NCI-H2081 treated with DMSO at 0.1 percent for 48 hours (cell line): Measurements from ENCODE around the gene LLGL2.

Source experiments
- DNase-seq: peaks from one replicate; lab custom pipeline; 2025; lab: John Stamatoyannopoulos, UW

LLGL2 gene

DNA sequence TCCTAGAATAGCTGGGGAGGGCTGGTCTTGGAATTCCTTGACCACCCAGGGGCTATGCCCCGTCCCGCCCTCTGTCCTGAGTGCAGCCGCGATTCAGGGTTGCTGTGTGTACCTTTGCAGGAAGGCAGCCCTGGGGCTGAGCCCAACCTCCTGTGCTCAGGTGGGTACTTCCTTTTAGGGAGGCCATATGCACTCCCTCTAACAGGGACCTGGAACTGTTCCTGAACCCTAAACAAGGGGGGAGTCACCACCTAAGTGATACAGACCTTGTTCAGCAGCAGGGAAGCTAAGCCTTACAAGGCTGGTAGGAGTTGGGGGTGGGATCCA, 24.6 kb downstream of the LLGL2 start:
- no peak for DNase-seq

DNA sequence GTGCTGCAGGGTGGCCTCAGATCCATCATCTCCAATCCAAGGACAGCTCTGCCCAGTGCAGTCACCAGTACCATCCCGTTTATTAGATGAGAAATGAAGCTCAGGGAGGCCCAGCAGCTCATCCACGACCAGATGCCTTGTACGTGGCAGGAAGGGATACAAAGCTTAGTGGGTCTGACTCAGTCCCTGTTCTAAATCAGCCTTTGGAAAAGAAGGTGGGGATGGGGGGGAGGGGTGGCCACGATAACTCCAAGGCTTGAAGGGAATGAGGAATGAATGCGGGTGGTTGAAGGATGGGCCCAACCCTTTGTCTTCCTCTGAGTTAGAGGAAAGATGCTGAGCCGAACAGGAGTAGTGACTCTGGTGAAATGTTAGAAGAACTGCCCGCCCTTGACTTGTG, 25.8 kb downstream of the LLGL2 start:
- no peak for DNase-seq

DNA sequence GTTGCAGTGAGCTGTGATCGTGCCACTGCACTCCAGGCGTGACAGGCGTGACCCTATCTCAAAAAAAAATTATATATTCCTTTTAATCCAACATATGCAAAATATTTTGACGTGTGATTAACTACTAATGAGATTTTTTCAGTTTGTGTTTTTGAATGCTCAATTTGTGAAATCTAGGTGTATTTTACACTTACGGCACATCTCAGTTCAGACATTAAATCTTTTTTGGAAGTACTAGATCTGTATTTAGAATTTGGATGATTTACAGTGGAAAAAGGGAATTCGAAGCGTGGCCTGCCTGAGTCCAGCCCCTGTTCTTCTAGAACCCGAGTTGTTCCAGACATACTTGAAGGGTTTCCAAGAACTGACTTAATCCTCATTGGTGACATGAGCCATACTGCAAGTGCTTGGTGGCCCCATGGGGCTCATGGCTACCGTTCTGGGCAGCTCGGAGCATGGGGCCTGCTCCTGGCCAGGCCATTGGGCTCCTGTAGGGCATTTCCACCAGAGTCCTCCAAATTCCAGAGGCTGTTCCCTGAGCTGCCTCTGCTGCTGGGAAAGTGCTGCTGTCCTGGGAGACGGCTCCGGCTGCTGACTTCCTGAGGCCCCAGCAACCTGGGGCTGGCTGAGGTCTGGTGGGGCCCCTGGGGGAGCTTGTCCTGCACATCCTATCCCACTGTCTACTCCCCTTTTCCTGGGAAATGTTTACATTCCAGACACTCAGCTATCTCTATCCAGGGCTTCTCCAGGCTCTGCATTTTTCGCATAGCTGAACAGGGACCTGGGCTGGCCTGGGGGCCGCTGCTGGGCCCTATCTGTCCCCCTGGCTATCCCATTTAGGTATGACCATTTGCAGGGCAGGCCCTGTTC, 27.2 kb downstream of the LLGL2 start:
- DNase-seq = no peak

DNA sequence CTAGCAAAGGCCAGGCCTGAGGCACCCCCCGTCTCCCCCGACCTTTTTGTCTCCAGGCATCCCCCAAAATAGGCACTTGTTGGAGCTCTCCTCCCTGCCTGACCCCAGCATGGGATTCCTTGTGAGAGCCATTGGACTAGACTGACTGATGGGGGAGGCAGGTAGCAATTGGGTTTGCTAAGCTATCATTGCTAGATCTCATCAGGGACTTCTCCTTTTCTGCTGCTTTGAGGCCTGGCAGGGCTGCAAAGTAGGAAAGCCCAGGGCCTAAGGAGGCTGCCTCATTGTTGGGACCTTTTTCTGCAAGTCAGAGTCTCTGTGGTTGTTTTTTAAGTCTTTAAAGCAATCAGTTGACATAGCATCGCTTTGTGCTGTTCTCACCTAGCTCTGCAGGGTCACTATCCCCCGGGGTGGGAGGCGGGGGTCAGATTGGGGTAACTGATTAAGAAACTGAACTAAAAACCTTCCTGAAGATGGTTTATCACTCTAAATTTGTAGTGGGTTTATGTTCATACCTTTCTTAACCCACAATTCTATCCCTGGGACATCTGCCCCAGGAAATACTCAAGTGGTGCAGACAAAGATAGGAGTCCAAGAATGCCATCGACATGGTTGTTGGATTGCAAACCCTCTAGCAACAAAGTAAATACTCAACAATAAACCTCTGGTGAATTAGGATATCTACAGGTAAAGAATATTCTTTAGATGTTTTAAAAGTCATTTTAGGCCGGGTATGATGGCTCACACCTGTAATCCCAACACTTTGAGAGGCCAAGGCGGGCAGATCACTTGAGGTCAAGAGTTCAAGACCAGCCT, 28.0 kb downstream of the LLGL2 start:
- no peak for DNase-seq

DNA sequence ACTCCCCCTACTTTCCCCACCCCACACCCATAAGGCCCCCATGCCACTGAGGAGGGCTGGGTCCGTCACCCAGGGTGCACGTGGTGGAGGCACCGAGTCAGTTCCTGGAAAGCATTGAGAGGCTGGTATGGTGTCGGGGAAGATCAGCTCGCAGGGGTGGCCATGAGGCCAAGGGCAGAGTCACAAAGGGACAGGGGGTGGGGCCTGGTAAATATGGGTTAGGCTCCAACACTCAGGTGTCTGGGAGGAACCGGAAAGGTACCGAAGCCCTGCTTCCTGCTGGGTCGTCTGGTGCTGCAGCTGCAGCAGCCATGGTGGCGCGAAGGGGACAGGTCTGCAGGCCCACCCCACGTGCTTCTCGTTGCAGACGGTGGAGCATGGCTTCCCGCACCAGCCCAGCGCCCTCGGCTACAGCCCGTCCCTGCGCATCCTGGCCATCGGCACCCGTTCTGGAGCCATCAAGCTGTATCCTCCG, 30.2 kb downstream of the LLGL2 start:
- DNase-seq = no peak

DNA sequence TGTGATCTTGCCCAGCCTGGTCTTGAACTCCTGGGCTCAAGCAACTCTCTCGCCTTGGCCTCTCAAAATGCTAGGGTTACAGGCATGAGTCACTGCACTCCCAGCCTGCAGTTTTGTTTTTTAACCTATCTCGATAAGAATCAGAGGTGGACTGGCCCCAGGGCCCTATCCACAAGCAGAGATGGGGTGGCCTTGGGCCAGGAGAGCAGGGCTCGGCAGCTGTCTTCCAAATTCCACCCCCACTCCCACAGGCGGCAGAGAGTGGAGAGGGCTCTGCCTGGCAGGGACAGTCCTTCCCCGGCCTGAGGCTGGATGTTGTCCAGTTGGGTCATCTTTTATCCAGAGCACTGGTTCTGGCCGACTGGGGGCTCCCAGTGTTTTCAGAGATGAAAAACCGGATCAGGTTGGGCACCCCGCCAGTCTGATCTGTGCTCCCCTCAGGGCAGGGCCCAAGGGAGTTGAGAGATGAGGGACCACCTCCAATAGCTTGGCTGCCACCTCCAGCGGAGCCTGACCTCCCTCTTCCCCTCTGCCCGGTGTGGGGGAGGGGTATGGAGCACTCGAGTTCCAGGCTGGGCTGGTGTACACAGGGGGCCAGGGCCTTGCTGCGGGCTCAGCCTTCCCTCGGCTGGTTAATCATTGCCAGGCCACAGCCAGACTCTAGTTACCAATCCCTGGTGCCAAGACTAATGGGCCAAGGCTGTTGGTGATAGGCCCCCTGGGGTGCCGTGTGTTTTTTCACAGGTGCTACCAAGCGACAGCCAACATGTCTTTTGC, 31.8 kb downstream of the LLGL2 start:
- DNase-seq = peak; percentile 44

DNA sequence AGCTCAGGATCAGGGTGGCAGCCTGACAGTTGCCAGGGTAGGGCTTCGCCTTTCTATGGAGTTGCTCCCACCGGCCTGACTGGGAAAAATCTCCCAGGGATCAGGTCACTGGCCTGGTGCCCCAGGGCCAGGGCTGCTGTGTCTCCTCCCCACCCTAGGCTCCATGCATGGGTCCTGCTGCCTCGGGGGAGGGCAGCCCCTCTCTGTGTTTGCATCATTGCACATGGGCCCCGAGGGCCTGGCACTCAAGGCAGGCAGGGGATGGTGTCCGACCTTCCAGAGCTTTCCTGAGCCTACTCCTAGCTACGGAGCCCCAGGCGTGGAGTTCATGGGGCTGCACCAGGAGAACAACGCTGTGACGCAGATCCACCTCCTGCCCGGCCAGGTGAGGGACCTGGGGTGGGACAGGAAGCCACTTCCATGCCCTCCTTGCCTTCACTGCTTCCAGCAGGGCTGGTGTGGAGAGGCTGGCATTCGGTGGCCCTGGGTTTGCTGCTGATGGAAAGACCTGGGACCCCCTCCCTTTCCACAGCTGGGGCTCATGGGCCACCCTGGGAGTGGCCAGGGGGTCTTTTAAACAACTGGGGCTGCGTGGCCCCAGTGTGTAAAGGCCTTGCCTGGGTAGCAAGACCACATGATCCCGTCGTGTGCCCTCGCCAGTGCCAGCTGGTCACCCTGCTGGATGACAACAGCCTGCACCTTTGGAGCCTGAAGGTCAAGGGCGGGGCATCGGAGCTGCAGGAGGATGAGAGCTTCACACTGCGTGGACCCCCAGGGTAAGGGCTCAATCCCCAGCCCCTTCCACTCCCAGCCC, 32.6 kb downstream of the LLGL2 start:
- no peak for DNase-seq

DNA sequence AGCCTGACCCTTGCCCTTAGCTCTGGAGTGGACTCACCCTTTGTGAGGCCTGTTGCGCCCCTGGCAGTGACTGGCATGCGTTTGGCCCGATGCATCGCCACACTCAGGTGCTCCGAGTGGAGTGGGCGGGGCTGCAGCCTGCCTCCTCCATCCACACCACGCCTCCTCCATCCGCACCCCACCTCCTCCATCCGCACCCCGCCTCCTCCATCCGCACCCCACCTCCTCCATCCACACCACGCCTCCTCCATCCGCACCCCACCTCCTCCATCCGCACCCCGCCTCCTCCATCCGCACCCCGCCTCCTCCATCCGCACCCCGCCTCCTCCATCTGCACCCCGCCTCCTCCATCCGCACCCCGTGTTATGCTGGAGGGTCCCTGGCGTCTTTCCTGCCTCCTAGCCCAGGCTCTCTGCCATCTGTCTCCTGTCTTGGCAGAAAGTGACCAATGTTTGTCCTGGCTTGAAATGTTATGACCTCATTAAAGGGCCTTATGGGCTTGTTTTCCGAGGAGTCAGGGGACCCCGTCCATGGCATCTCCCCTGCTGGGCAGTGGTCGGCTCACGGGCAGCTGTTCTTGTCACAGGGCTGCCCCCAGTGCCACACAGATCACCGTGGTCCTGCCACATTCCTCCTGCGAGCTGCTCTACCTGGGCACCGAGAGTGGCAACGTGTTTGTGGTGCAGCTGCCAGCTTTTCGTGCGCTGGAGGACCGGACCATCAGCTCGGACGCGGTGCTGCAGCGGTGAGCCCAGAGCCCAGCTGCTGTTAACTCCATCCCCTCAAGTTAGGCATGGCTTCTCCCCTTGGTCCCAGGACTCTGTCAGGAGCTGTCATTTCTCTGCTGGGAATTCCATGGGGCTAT, 33.4 kb downstream of the LLGL2 start:
- no peak for DNase-seq

DNA sequence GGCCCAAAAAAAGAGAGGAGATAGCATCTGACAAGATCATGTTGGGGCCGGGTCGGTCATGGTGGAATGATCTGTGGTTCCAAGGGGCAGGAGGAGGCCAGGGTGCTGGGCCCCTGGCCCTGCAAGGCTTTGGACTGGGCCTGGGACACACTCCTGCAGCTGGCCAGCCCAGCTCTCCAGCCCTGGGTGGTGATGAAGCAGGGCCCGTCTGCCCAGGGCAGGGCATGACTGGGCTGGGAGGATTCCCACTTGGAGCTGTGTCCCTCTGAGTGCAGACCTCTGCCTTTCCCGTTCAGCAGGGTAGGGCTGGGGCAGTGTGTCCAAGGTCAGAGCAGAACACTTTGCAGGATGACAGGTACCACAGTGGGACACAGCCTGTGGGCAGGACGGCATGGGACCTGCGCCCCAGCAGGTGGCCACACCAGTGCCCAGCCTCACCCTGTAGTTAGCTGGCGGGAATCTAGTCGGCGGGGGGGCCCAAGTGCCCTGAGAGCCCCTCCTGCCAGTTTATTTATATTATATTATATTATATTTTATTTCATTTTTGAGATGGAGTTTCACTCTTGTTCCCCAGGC, 34.5 kb downstream of the LLGL2 start:
- no peak for DNase-seq

DNA sequence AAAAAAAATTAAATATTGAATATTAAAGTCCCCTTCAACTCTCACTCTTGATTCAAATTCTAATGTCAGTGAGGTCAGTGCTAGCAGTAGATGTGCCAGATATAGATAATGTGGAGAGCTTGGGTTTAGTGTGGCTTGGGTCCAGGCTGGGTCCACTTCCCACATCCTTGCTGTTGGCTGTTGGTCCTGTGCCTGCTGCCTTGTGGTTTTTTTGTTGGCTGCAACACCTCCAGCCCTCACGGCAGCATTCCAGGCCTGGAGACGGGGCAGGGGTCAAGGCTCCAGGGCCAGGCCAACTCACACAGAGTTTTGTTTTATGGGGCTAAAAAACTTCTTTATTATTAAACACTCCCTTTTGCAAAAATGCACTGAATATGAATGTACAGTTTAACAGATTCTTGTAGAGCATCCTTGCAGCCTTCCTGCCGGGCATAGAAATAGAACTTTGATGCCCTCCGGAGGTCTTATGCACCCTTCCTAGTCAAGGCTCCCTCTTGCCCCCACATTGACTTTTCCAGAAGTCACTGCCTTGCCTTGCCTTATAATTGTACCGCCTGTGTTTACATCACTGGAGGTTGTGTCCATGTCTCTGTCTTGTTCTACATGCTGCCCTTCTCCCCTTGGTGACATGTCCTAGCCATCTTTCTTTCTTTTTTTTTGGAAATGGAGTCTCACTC, 36.6 kb downstream of the LLGL2 start:
- no peak for DNase-seq

DNA sequence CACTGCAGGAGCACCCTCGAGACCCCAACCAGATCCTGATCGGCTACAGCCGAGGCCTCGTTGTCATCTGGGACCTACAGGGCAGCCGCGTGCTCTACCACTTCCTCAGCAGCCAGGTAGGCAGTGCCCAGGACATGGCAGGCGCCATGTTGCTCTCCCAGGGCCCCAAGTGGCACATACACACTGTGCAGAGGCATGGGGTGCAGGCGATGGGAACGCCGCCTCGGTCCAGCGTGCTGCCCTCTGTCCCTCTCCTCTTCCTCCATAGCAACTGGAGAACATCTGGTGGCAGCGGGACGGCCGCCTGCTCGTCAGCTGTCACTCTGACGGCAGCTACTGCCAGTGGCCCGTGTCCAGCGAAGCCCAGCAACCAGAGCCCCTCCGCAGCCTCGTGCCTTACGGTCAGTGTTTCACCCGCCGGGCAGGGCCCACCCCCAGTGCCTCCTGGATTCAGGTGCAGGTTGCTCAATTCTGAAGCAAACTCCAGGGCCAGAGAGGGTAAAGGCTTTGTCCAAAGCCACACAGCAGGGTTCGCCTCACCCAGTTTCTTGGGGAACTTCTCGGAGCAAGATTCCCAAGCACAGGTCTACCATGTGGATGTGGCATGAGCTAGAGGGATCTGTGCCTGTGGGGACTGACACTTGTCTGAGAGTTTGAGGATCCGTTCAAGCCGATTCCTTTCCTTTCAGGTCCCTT, 37.7 kb downstream of the LLGL2 start:
- DNase-seq = no peak

DNA sequence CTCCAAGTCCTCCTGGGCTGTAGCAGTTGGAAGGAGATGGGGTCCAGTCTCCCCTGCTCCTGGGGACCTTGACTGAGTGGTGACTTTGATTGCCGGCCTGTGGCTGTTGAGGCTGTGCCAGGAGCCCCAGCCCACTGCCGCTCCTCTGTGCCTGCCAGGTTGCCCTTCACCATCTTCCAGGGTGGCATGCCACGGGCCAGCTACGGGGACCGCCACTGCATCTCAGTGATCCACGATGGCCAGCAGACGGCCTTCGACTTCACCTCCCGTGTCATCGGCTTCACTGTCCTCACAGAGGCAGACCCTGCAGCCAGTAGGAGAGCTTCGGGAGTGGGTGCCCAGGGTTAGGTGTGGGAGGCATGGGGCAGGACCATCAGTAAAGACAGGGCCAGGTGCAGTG, 38.7 kb downstream of the LLGL2 start:
- no peak for DNase-seq

DNA sequence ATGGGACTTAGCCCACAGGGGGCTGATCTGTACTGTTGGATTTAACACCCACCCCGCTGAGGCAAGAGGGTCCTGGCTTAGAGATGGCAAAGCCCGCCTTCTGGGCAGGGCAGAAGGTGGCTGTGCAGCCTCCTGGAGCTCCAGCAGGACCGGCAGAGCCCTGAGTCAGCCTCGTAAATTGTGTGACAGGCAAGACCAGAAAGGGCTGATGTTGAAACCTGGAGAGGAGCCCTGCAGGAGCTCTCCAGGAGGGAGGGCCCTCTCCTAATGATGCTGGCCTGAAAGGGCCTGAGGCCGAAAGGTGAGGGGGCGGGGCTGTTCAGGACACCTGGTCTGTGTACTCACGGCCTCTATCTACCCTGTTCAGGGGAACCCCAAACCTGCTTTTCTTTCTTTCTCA, 39.6 kb downstream of the LLGL2 start:
- no peak for DNase-seq

DNA sequence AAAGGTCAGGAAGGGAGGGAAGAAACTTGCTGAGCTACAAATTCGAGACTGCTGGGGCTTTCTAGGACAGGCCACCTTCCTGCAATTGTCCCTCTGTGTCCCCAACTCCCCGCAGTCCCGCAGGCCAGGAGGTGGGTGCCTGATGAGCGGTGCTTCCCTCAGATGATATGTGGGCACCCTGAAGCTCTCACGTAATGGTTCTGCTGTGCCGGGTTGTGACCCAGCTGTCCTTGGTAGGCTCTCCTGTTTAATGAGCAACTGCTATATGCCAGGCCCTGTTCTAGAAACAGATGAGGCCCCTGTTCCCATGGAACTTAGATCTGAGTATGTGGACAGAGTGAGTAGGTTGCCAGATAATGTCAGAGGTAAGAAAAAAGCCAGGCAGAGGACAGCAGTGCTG, 40.1 kb downstream of the LLGL2 start:
- no peak for DNase-seq

DNA sequence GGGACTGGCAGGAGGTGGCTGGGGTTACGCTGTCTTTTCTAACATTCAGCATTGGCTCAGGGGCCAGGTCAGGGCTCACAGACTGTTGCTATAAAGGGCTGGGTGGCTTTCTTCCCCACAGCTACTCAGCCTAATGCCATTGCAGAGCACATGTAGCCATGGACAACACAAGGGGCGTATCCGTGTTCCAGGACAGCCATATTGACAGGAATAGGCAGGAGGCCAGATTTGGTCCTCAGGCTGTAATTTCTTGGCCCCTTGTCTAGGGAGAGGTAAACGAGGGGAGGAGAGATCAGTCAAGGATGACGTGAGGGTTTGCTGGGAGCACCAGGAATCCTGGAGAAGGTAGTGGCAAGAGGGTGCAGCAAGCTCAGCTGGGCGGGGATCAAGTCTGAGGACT, 40.9 kb downstream of the LLGL2 start:
- DNase-seq = no peak

DNA sequence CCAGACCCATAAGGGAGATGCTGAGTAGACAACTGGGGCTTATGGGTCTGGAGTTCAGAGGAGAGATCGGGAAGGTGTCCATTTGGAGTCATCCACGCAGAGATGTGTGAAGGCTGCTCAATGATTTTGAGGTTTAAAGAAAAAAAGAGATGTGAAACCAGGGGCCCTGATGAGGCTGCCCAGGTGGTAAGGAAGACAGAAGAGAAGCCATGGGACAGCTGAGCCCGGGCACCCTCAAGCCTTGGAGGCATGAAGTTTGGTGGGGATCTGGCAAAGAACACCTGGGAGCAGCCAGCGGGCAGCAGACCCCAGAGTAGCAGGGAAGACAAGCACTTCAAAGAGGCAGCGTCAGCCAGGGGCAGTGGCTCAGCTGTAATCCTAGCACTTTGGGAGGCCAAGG, 41.3 kb downstream of the LLGL2 start:
- no peak for DNase-seq

DNA sequence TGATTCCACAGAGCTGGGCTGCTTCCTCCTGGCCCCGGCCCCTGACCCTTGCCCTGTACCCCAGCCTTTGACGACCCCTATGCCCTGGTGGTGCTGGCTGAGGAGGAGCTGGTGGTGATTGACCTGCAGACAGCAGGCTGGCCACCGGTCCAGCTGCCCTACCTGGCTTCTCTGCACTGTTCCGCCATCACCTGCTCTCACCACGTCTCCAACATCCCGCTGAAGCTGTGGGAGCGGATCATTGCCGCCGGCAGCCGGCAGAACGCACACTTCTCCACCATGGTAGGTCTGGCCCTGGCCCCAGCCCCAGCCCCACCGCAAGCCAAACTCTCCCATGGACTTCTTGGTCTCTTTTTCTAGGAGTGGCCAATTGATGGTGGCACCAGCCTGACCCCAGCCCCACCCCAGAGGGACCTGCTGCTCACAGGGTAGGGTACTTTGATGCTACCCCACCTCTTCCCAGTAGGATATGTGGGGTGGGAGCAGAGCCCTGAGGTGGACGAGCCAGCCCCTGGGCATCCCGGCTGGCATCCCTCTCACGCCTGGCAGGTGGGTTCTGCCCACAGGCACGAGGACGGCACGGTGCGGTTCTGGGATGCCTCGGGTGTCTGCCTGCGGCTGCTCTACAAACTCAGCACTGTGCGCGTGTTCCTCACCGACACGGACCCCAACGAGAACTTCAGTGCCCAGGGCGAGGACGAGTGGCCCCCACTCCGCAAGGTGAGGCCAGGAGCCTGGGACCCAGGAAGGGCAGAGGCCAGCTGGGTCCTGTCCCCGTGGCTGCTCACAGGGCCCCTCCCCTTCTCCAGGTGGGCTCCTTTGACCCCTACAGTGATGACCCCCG, 43.1 kb downstream of the LLGL2 start:
- DNase-seq = no peak

DNA sequence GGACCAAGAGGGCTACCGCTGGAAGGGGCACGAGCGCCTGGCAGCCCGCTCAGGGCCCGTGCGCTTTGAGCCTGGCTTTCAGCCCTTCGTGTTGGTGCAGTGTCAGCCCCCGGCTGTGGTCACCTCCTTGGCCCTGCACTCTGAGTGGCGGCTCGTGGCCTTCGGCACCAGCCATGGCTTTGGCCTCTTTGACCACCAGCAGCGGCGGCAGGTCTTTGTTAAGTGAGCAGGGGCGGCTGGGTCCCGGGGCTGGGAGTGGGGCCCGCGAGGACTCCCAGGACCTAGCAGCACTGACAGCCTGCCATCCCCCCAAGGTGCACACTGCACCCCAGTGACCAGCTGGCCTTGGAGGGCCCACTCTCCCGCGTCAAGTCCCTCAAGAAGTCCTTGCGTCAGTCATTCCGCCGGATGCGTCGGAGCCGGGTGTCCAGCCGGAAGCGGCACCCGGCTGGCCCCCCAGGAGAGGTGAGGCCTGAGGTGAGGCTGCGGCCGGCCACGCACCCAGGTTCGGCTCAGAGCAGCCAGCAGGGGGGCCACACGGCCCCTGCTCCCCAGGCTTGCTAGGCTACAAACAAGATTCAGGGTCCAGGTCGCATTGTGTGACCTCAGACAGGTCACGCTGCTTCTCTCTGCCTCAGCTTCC, 44.7 kb downstream of the LLGL2 start:
- no peak for DNase-seq
